H1 (cell line): ENCODE measurements around the gene YIPF7. TPM values are rescaled to one million over a fixed set of nuclear protein-coding genes. Genes with fewer than 3 reads are reported as not detected.

ENCODE experiments used
- BACH1 ChIP-seq: IDR thresholded peaks from 2 replicates; pipeline ENCODE4 v1.6.1; 2012; ENCODE audit warnings: low read length, improper control_type of control experiment
- SIRT6 ChIP-seq: IDR thresholded peaks from one replicate; pipeline ENCODE4 v1.7.1; 2012; ENCODE audit warnings: low read length, inconsistent platforms
- polyA plus RNA-seq, 7 experiments: library from polyadenylated mRNA; depleted of rRNA in 3 of 7; stranded (reverse) in 5 of 7; unstranded in 2 of 7; fragments of >200 nt in 5 of 7; fragments of 200-250 nt in 2 of 7; gene quantifications; 1 replicate in 5 of 7; 2 replicates in 1 of 7; 4 replicates in 1 of 7; pipeline versions ENCODE4 v1.2.1 to v1.2.3, GENCODE V29; 2011 to 2013; ENCODE audit warnings: missing spikeins in 2 of 7, mixed read lengths in 2 of 7
- total RNA-seq: library from RNA; stranded (reverse); fragmentation: NEBNext Ultra II Directional; extraction: Animal tissue kit (Norgen Biotek cat#: 25700); gene quantifications from 2 replicates; pipeline ENCODE4 v1.2.1, GENCODE V29; 2021

YIPF7 gene
- total and polyA plus RNA-seq, 2 of the 8 experiments (the other 6 are each of a cell fraction or from before 2014, with no cell fraction given), result not detected

DNA sequence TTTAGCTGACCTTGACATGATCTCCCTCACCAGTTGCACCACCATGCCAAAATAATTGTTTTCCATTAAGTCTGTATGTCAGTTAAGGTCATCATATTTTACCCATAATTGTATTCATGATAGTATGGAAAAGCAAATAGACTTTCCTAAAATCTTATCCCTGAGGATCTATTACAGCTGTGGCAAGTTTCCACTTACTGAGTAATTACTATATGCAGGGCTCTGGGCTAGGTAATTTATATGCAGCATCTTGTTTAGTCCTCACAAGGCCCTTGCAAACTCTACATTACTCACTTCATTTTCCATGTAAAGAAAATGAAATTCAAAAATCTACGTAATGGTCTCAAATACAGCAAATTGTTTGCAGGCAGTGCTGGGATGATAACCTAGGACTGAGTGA lies 34.8 kb downstream of the YIPF7 start (continued):
- TF ChIP-seq SIRT6 (no peak), BACH1 (no peak)
- TF ChIP-seq, all 59 proteins: peak for 0
